GM12878 (cell line): ENCODE measurements around the gene SARM1. TPM values are rescaled to one million over a fixed set of nuclear protein-coding genes. Genes with fewer than 3 reads are reported as not detected.
A peak's percentile ranks its signal among the peaks of the same experiment; 100 is the strongest.

ENCODE experiments used
- ATAC-seq: fragments of 200-7000 bp; cut with Tn5 transposase; 3 replicates; pipeline ENCODE4 v1.9.1; 2020; ENCODE audit warnings: mild to moderate bottlenecking, moderate library complexity
- BruUV-seq: library from RNA; stranded (reverse); fragments of 400-500 nt; replicated peaks from 2 replicates; lab custom pipeline; 2021; lab: Mats Ljungman, UMichigan
- CTCF ChIA-PET: fragments of 300-600 bp; sonication (Branson Sonifier 250); formaldehyde crosslinking; extraction: SDS; loops from one replicate; lab custom pipeline; 2021; ENCODE audit warnings: inconsistent platforms; lab: Yijun Ruan, JAX
- POLR2A ChIA-PET: fragments of 350-600 bp; formaldehyde crosslinking; extraction: SDS; loops from one replicate; lab custom pipeline; 2021; ENCODE audit warnings: inconsistent platforms; lab: Charles Lee
- RAD21 ChIA-PET: fragments of 300-600 bp; sonication (Branson Sonifier 250); formaldehyde crosslinking; loops from one replicate; lab custom pipeline; 2023; ENCODE audit warnings: antibody characterized with exemption; ENCODE audit not compliant: unreplicated experiment; lab: Charles Lee
- SMC1A ChIA-PET: fragments of 300-600 bp; sonication (Branson Sonifier 250); formaldehyde crosslinking; loops from one replicate; lab custom pipeline; 2023; ENCODE audit not compliant: unreplicated experiment, uncharacterized antibody; lab: Charles Lee
- DNase-seq: peaks from one replicate; pipeline ENCODE4 v3.0.0-alpha.2; 2011; ENCODE audit warnings: low read depth, low spot score
- FAIRE-seq: peaks from 3 replicates; lab custom pipeline; 2011; peaks lifted over from hg19 to GRCh38; lab: Jason Lieb, UNC
- H2AFZ ChIP-seq: 2 replicates; pipeline ENCODE4 v1.6.0; 2011; ENCODE audit warnings: low read depth, low read length, control low read depth; ENCODE audit not compliant: control insufficient read depth
- H3K27ac ChIP-seq: 2 replicates; pipeline ENCODE4 v1.5.1; 2011; ENCODE audit warnings: control low read depth; ENCODE audit not compliant: control insufficient read depth, insufficient read depth
- H3K27me3 ChIP-seq, 2 experiments: replicated peaks in 1 of 2; 2 replicates each; pipeline versions ENCODE4 v1.6.0 to v1.6.1; 2011; ENCODE audit warnings: low read length in 1 of 2; ENCODE audit not compliant: control insufficient read depth in 2 of 2, insufficient read depth in 2 of 2
- H3K36me3 ChIP-seq, 2 experiments: 2 replicates each; pipeline ENCODE4 v1.5.1; 2011; ENCODE audit warnings: low read length in 1 of 2; ENCODE audit not compliant: control insufficient read depth in 2 of 2, insufficient read depth in 2 of 2
- H3K4me1 ChIP-seq: 2 replicates; pipeline ENCODE4 v1.6.1; 2011; ENCODE audit warnings: mild to moderate bottlenecking, low read length, moderate library complexity, mixed read lengths; ENCODE audit not compliant: control insufficient read depth, insufficient read depth
- H3K4me2 ChIP-seq: 2 replicates; pipeline ENCODE4 v1.6.0; 2011; ENCODE audit warnings: control low read depth; ENCODE audit not compliant: control insufficient read depth, insufficient read depth
- H3K4me3 ChIP-seq: fragments of 200-600 bp; sonication (generic); 2 replicates; pipeline ENCODE4 v1.5.1; 2016
- H3K79me2 ChIP-seq: 2 replicates; pipeline ENCODE4 v1.6.0; 2011; ENCODE audit warnings: low read length; ENCODE audit not compliant: control insufficient read depth, insufficient read depth
- H3K9ac ChIP-seq: 2 replicates; pipeline ENCODE4 v1.8.0; 2011; ENCODE audit warnings: low read length, control low read depth, mixed read lengths; ENCODE audit not compliant: control insufficient read depth, insufficient read depth
- H3K9me3 ChIP-seq: replicated peaks from 3 replicates; pipeline ENCODE4 v1.5.1; 2011; ENCODE audit warnings: mild to moderate bottlenecking, low read length; ENCODE audit not compliant: control insufficient read depth, insufficient read depth
- H4K20me1 ChIP-seq: 2 replicates; pipeline ENCODE4 v1.6.0; 2011; ENCODE audit not compliant: control insufficient read depth, insufficient read depth
- ATF7 ChIP-seq: fragments of 450-650 bp; IDR thresholded peaks from 2 replicates; pipeline ENCODE4 v1.6.1; 2016; ENCODE audit warnings: low read depth, mild to moderate bottlenecking
- CBX5 ChIP-seq: sonication (generic); IDR thresholded peaks from 2 replicates; pipeline ENCODE4 v1.6.1; 2016; ENCODE audit warnings: low read depth, moderate library complexity, mild to moderate bottlenecking, inconsistent platforms
- CTCF ChIP-seq, 3 experiments: IDR thresholded peaks in 2 of 3; conservative IDR thresholded peaks in 1 of 3; 2 replicates each; pipeline ENCODE4 v1.5.1; 2011; ENCODE audit warnings: low read depth in 3 of 3, low read length in 3 of 3, mild to moderate bottlenecking in 3 of 3, control low read depth in 2 of 3, moderate library complexity in 2 of 3, inconsistent platforms in 1 of 3, mixed read lengths in 1 of 3; ENCODE audit not compliant: control insufficient read depth in 2 of 3, insufficient read depth in 1 of 3; ENCODE audit errors: extremely low read depth in 1 of 3
- EZH2 ChIP-seq: IDR thresholded peaks from 2 replicates; pipeline ENCODE4 v1.6.1; 2012; ENCODE audit warnings: low read depth, mild to moderate bottlenecking, control low read depth, inconsistent platforms, low read length, borderline replicate concordance; ENCODE audit not compliant: control insufficient read depth
- FOXK2 ChIP-seq: fragments of 450-650 bp; IDR thresholded peaks from 2 replicates; pipeline ENCODE4 v1.6.1; 2017; ENCODE audit warnings: mild to moderate bottlenecking, moderate library complexity
- NBN ChIP-seq: fragments of 450-650 bp; IDR thresholded peaks from 2 replicates; pipeline ENCODE4 v1.6.1; 2016
- NFYB ChIP-seq: IDR thresholded peaks from 2 replicates; pipeline ENCODE4 v1.6.1; 2011; ENCODE audit warnings: low read depth, mild to moderate bottlenecking, low read length, improper control_type of control experiment, moderate library complexity; ENCODE audit not compliant: insufficient read depth
- NR2C2 ChIP-seq: IDR thresholded peaks from 2 replicates; pipeline ENCODE4 v1.6.1; 2011; ENCODE audit warnings: borderline replicate concordance, low read depth; ENCODE audit not compliant: control insufficient read depth, insufficient read length
- RFX5 ChIP-seq: IDR thresholded peaks from 2 replicates; pipeline ENCODE4 v1.6.1; 2011; ENCODE audit warnings: low read depth, low read length, improper control_type of control experiment
- SMAD1 ChIP-seq: fragments of 450-650 bp; IDR thresholded peaks from 2 replicates; pipeline ENCODE4 v1.6.1; 2018; ENCODE audit warnings: mild to moderate bottlenecking, low read depth; ENCODE audit not compliant: partially characterized antibody
- SRF ChIP-seq, 2 experiments: IDR thresholded peaks; 2 replicates each; pipeline ENCODE4 v1.6.1; 2011; ENCODE audit warnings: low read depth in 2 of 2, low read length in 2 of 2, mild to moderate bottlenecking in 1 of 2, moderate library complexity in 1 of 2
- STAT1 ChIP-seq: fragments of 450-650 bp; conservative IDR thresholded peaks from 2 replicates; pipeline ENCODE4 v1.6.1; 2014; ENCODE audit warnings: antibody characterized with exemption, mild to moderate bottlenecking
- STAT3 ChIP-seq: IDR thresholded peaks from 2 replicates; pipeline ENCODE4 v1.6.1; 2011; ENCODE audit warnings: low read depth, low read length, improper control_type of control experiment
- ZBTB33 ChIP-seq: fragments of 450-650 bp; IDR thresholded peaks from 2 replicates; pipeline ENCODE4 v1.6.1; 2017; ENCODE audit warnings: mild to moderate bottlenecking
- WGBS: methylation state at CpG from one replicate; pipeline ENCODE4 v1.1.6; 2016; ENCODE audit warnings: low lambda C conversion rate; ENCODE audit not compliant: insufficient replicate concordance, insufficient coverage; ENCODE audit errors: missing lambda C conversion rate; 5-methylcytosine and 5-hydroxymethylcytosine counted together
- in situ Hi-C: fragments of 300-500 bp; cut with MboI; formaldehyde crosslinking; loops from 9 replicates; pipeline ENCODE4 v1.14.3; 2018; ENCODE audit warnings: mixed read lengths
- intact Hi-C: fragments of 100-400 bp; cut with micrococcal nuclease; formaldehyde crosslinking; loops from one replicate; pipeline ENCODE4 v1.14.2; 2022; ENCODE audit not compliant: unreplicated experiment
- polyA plus RNA-seq, 11 experiments: library from polyadenylated mRNA; depleted of rRNA in 4 of 11; unstranded in 6 of 11; stranded (reverse) in 5 of 11; fragments of >200 nt; fragmentation: Nextera tagmentation in 4 of 11; fragmentation: Illumina TruSeq in 1 of 11; extraction: Ambion mirVana in 4 of 11; extraction: Trizol in 1 of 11; gene quantifications; 1 replicate in 1 of 11; 2 replicates in 10 of 11; pipeline versions ENCODE4 v1.2.1 to v1.2.3, GENCODE V29; 2011 to 2016; ENCODE audit warnings: inconsistent platforms in 2 of 11, missing spikeins in 2 of 11, low read depth in 1 of 11
- total RNA-seq, 4 experiments: library from RNA; depleted of rRNA in 3 of 4; stranded (reverse); fragments of >200 nt in 3 of 4; fragmentation: Illumina TruSeq in 1 of 4; extraction: Trizol in 1 of 4; gene quantifications; 2 replicates each; pipeline versions ENCODE4 v1.2.1 to v1.2.3, GENCODE V29; 2013 to 2021
- TF ChIP-seq, protein P1 (sequence below): IDR thresholded peaks from 2 replicates; pipeline ENCODE4 v1.6.1; 2012; ENCODE audit warnings: low read length, inconsistent platforms

Gene SARM1
- total and polyA plus RNA-seq, 10 of the 15 experiments (the other 5 are each of a cell fraction or from before 2014, with no cell fraction given): 0.56 to 25.3 (median 11.9) TPM

- TF ChIP-seq, protein P1, sequence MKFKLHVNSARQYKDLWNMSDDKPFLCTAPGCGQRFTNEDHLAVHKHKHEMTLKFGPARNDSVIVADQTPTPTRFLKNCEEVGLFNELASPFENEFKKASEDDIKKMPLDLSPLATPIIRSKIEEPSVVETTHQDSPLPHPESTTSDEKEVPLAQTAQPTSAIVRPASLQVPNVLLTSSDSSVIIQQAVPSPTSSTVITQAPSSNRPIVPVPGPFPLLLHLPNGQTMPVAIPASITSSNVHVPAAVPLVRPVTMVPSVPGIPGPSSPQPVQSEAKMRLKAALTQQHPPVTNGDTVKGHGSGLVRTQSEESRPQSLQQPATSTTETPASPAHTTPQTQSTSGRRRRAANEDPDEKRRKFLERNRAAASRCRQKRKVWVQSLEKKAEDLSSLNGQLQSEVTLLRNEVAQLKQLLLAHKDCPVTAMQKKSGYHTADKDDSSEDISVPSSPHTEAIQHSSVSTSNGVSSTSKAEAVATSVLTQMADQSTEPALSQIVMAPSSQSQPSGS: no peak
- TF ChIP-seq FOXK2 (no peak), ATF7 (peak; percentile 49; the same call in 1 of the 2 replicates), SRF (IDR thresholded peaks at IDR 0.05; ENCODE audit: low read depth in 2 of 2, low read length in 2 of 2) (no peak)
Observed at GRCh38 chr17:28335959-28336871, 35.3 kb upstream of the SARM1 start (continued).

GRCh38 chr17:28338056-28338768 lies 33.3 kb upstream of the SARM1 start:
- Histone ChIP-seq H2AFZ (no peak overlapping the region), H3K9me3 (no peaks in the 10 kb centered on the region), H3K4me3 (no peak overlapping the region), H3K9ac (no peak overlapping the region), H3K79me2 (peaks cover 19% of the 10 kb centered on the region), H3K27ac (no peak overlapping the region), H3K27me3 (no peaks in the 10 kb centered on the region), H4K20me1 (no peaks in the 10 kb centered on the region), H3K36me3 (peaks cover 6 to 10% of the 10 kb centered on the region in 2 experiments; a peak in 3 of 4 replicates), H3K4me2 (no peak overlapping the region), H3K4me1 (peaks cover 3% of the 10 kb centered on the region)
- SMC1A ChIA-PET: no interaction called here
- POLR2A ChIA-PET: no interaction called here
- no peak for DNase-seq
- FAIRE-seq: no peak
- intact Hi-C loops (no loop called here), in situ Hi-C loops (loop anchor here (10.0 kb wide), 1 partner anchor 617 kb away; the partner anchor contains the start of gene PHF12)
- RAD21 ChIA-PET: interaction anchor here (1.2 kb wide), 1 partner anchor 20 kb away, joined by 3 read pairs; the partner anchor contains the start of gene POLDIP2
- ATAC-seq: no peak
- CTCF ChIA-PET: interaction anchor here (1.2 to 2.3 kb wide), 2 partner anchors 16 to 78 kb away, joined by 6 to 8 read pairs; no protein-coding TSS in a partner anchor
- WGBS: 77% methylated on average over 5 of the region's 5 CpGs
- BruUV-seq: no TSS peak
- TF ChIP-seq STAT3 (no peak), STAT1 (no peak), RFX5 (no peak), NR2C2 (no peak), NFYB (no peak), ZBTB33 (no peak), SMAD1 (no peak), EZH2 (no peak), NBN (no peak), CTCF (IDR thresholded peaks at IDR 0.05 in 2 of 3, conservative IDR thresholded peaks at IDR 0.05 in 1 of 3; ENCODE audit: control insufficient read depth in 2 of 3, extremely low read depth in 1 of 3, insufficient read depth in 1 of 3, low read depth in 3 of 3, low read length in 3 of 3) (no peak), CBX5 (no peak)
